ENCODE results near the gene ZNF277.

- TF ChIP-seq CTCF (conservative IDR thresholded peaks at IDR 0.05) (no peak), EZH2 (IDR thresholded peaks at IDR 0.05; ENCODE audit: low read depth) (no peak)
These were observed 31.8 kb downstream of the ZNF277 start for GRCh38 chr7:112238330-112238729.
